Body of pancreas (tissue), 4 donors: ENCODE results near the gene SKI.

Experiments used
- CTCF ChIP-seq, 7 experiments: fragments of 450-650 bp in 4 of 7; fragments of 200-600 bp in 3 of 7; sonication (generic) in 3 of 7; IDR thresholded peaks; one replicate each; pipeline ENCODE4 v1.5.1; 2016 to 2019; ENCODE audit warnings: antibody characterized with exemption in 7 of 7
- POLR2A ChIP-seq, 3 donors: fragments of 450-650 bp; IDR thresholded peaks; one replicate each; pipeline ENCODE4 v1.6.1; 2016; ENCODE audit warnings: antibody characterized with exemption in 3 of 3, mild to moderate bottlenecking in 2 of 3

GRCh38 chr1:2335721-2336455 lies 107.8 kb downstream of the SKI start:
- no peak for TF ChIP-seq CTCF (IDR thresholded peaks at IDR 0.05)
- no peak for TF ChIP-seq POLR2A (IDR thresholded peaks at IDR 0.05)
